ENCODE results near the gene AHI1. TPM values are rescaled to one million over a fixed set of nuclear protein-coding genes. Genes with fewer than 3 reads are reported as not detected.
"Not testable (repeated sequence)": the region's sequence is repeated elsewhere in the genome, so short reads cannot be mapped to it uniquely, and the experiment has no call there.

The AHI1 gene
- total RNA-seq, 5 donors from 2014 or later (not counting 1 experiment from before 2014, with no cell fraction given), result 9.6 to 27.6 (median 15.8) TPM

DNA sequence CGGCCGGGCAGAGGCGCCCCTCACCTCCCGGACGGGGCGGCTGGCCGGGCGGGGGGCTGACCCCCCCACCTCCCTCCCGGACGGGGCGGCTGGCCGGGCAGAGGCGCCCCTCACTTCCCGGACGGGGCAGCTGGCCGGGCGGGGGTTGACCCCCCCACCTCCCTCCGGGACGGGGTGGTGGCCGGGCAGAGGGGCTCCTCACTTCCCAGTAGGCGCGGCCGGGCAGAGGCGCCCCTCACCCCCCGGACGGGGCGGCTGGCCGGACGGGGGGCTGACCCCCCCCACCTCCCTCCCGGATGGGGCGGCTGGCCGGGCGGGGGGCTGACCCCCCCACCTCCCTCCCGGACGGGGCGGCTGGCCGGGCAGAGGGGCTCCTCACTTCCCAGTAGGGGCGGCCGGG is 133.9 kb downstream of the AHI1 start:
- H3K27me3 ChIP-seq (replicated peaks in 1 of 2; ENCODE audit: control insufficient read depth in 2 of 2, extremely low read depth in 1 of 2, insufficient read depth in 2 of 2, low read length in 1 of 2); H3K27me3 Mint-ChIP-seq; DNase-seq; H3K4me3 Mint-ChIP-seq; ATAC-seq (replicated peaks in 1 of 4); H3K9me3 ChIP-seq; H3K4me1 Mint-ChIP-seq; H3K27ac ChIP-seq (ENCODE audit: low read length); H3K4me1 ChIP-seq (ENCODE audit: control insufficient read depth in 1 of 2, extremely low read depth in 1 of 2, insufficient read depth in 2 of 2, low read length in 2 of 2); H3K4me3 ChIP-seq (ENCODE audit: control insufficient read depth in 1 of 2, extremely low read depth in 1 of 2, low read length in 1 of 2); H3K27ac Mint-ChIP-seq; POLR2A ChIA-PET; CTCF ChIA-PET; H3K36me3 ChIP-seq (ENCODE audit: control insufficient read depth in 2 of 2, extremely low read depth in 1 of 2, insufficient read depth in 1 of 2, low read length in 1 of 2): not testable (repeated sequence)
- 100% methylated on average over 2 of the region's 39 CpGs for WGBS (ENCODE audit: insufficient coverage)
- peaks cover 4 to 33% (median 25%) of the 10 kb centered on the region in 3 donors for H3K9me3 Mint-ChIP-seq
- H3K36me3 Mint-ChIP-seq, result peaks cover 11% of the 10 kb centered on the region

DNA sequence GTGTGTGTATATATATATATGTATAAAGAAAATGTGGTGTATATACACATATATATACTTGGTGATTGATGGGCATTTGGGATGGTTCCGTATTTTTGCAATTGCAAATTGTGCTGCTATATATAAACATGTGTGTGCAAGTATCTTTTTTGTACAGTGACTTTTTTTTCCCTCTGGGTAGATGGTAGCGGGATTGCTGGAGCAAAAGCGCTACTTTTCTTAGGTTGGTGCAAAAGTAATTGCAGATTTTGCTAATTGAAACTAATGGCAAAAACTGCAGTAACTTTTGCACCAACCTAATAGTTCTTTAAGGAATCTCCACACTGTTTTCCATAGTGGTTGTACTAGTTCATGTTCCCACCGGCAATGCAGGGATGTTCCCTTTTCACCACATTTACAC is 135.4 kb downstream of the AHI1 start:
- no peaks in the 10 kb centered on the region for H3K27me3 Mint-ChIP-seq
- ChIA-PET POLR2A (no interaction called here), CTCF (no interaction called here)
- no peaks in the 10 kb centered on the region for H3K9me3 ChIP-seq
- H3K27ac Mint-ChIP-seq, result no peak overlapping the region
- H3K27ac ChIP-seq (ENCODE audit: low read length), result no peak overlapping the region
- no peaks in the 10 kb centered on the region for H3K4me1 ChIP-seq (ENCODE audit: control insufficient read depth in 1 of 2, extremely low read depth in 1 of 2, insufficient read depth in 2 of 2, low read length in 2 of 2)
- DNase-seq, result no peak
- no peak for ATAC-seq (replicated peaks in 1 of 4)
- H3K4me3 ChIP-seq (ENCODE audit: control insufficient read depth in 1 of 2, extremely low read depth in 1 of 2, low read length in 1 of 2), result no peak overlapping the region
- no peaks in the 10 kb centered on the region for H3K36me3 ChIP-seq (ENCODE audit: control insufficient read depth in 2 of 2, extremely low read depth in 1 of 2, insufficient read depth in 1 of 2, low read length in 1 of 2)
- peaks cover 9% of the 10 kb centered on the region for H3K36me3 Mint-ChIP-seq
- H3K27me3 ChIP-seq (replicated peaks in 1 of 2; ENCODE audit: control insufficient read depth in 2 of 2, extremely low read depth in 1 of 2, insufficient read depth in 2 of 2, low read length in 1 of 2), result no peaks in the 10 kb centered on the region
- no peak overlapping the region for H3K4me3 Mint-ChIP-seq
- no peaks in the 10 kb centered on the region for H3K4me1 Mint-ChIP-seq
- no CpG with 5 or more reads among the region's 4 CpGs for WGBS (ENCODE audit: insufficient coverage)
- peaks cover 2 to 21% (median 14%) of the 10 kb centered on the region in 3 donors for H3K9me3 Mint-ChIP-seq

- Mint-ChIP-seq H3K27ac (no peak overlapping the region), H3K4me3 (no peak overlapping the region), H3K9me3 (peaks cover 2 to 5% (median 4%) of the 10 kb centered on the region in 3 donors), H3K27me3 (no peaks in the 10 kb centered on the region), H3K4me1 (no peaks in the 10 kb centered on the region), H3K36me3 (peaks cover 13% of the 10 kb centered on the region)
- DNase-seq, result no peak
- Histone ChIP-seq H3K36me3 (ENCODE audit: control insufficient read depth in 2 of 2, extremely low read depth in 1 of 2, insufficient read depth in 1 of 2, low read length in 1 of 2) (no peaks in the 10 kb centered on the region), H3K4me1 (ENCODE audit: control insufficient read depth in 1 of 2, extremely low read depth in 1 of 2, insufficient read depth in 2 of 2, low read length in 2 of 2) (no peaks in the 10 kb centered on the region), H3K9me3 (no peaks in the 10 kb centered on the region), H3K4me3 (ENCODE audit: control insufficient read depth in 1 of 2, extremely low read depth in 1 of 2, low read length in 1 of 2) (no peak overlapping the region), H3K27ac (ENCODE audit: low read length) (no peak overlapping the region), H3K27me3 (replicated peaks in 1 of 2; ENCODE audit: control insufficient read depth in 2 of 2, extremely low read depth in 1 of 2, insufficient read depth in 2 of 2, low read length in 1 of 2) (no peaks in the 10 kb centered on the region)
- ATAC-seq (replicated peaks in 1 of 4), result no peak
- ChIA-PET POLR2A (no interaction called here), CTCF (no interaction called here)
- 100% methylated on average over 2 of the region's 2 CpGs for WGBS (ENCODE audit: insufficient coverage)
Observed at GRCh38 chr6:135360222-135360621, 137.3 kb downstream of the AHI1 start.

- Histone ChIP-seq H3K9me3 (no peaks in the 10 kb centered on the region), H3K27ac (ENCODE audit: low read length) (no peak overlapping the region), H3K4me3 (ENCODE audit: control insufficient read depth in 1 of 2, extremely low read depth in 1 of 2, low read length in 1 of 2) (no peak overlapping the region), H3K4me1 (ENCODE audit: control insufficient read depth in 1 of 2, extremely low read depth in 1 of 2, insufficient read depth in 2 of 2, low read length in 2 of 2) (no peaks in the 10 kb centered on the region), H3K36me3 (ENCODE audit: control insufficient read depth in 2 of 2, extremely low read depth in 1 of 2, insufficient read depth in 1 of 2, low read length in 1 of 2) (no peaks in the 10 kb centered on the region), H3K27me3 (replicated peaks in 1 of 2; ENCODE audit: control insufficient read depth in 2 of 2, extremely low read depth in 1 of 2, insufficient read depth in 2 of 2, low read length in 1 of 2) (no peaks in the 10 kb centered on the region)
- H3K27me3 Mint-ChIP-seq, result no peaks in the 10 kb centered on the region
- H3K4me3 Mint-ChIP-seq, result no peak overlapping the region
- ATAC-seq (replicated peaks in 1 of 4), result no peak
- no peak overlapping the region for H3K27ac Mint-ChIP-seq
- no CpG with 5 or more reads among the region's 2 CpGs for WGBS (ENCODE audit: insufficient coverage)
- ChIA-PET POLR2A (no interaction called here), CTCF (no interaction called here)
- peaks cover 11% of the 10 kb centered on the region for H3K36me3 Mint-ChIP-seq
- no peaks in the 10 kb centered on the region for H3K4me1 Mint-ChIP-seq
- DNase-seq, result no peak
- peaks cover 0 to 2% (median 0%) of the 10 kb centered on the region in 3 donors for H3K9me3 Mint-ChIP-seq
Observed at GRCh38 chr6:135358985-135359384, 138.6 kb downstream of the AHI1 start.

DNA sequence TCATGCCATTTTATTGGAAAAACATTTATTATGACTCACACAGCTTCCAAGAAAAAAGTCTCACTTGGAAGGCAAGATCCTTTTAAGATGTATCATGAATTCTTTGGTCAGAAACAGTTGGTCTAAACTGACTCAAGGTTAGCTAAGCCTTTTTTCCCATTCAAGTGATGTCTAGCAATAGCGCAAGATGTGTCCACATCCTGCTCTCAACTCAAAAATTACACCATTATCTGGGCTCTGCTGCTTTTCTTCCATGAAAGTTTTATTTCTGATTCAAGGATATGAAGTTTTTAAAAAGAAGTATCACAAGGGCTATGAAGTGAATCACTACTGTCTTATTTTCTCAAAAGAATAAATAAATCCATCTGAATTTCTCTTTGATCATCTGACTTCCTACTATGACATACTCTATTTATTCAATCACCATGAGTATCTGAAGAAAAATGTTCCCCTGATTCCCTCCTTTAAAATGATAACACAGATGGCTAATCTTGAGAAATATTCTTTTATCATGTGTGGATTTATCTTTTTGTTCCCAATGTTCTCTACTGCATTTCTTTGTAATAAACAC is 139.2 kb downstream of the AHI1 start:
- CTCF ChIA-PET, result no interaction called here
- Histone ChIP-seq H3K36me3 (ENCODE audit: control insufficient read depth in 2 of 2, extremely low read depth in 1 of 2, insufficient read depth in 1 of 2, low read length in 1 of 2) (no peaks in the 10 kb centered on the region), H3K27me3 (replicated peaks in 1 of 2; ENCODE audit: control insufficient read depth in 2 of 2, extremely low read depth in 1 of 2, insufficient read depth in 2 of 2, low read length in 1 of 2) (no peaks in the 10 kb centered on the region), H3K4me1 (ENCODE audit: control insufficient read depth in 1 of 2, extremely low read depth in 1 of 2, insufficient read depth in 2 of 2, low read length in 2 of 2) (no peaks in the 10 kb centered on the region), H3K27ac (ENCODE audit: low read length) (no peak overlapping the region), H3K9me3 (no peaks in the 10 kb centered on the region), H3K4me3 (ENCODE audit: control insufficient read depth in 1 of 2, extremely low read depth in 1 of 2, low read length in 1 of 2) (no peak overlapping the region)
- no peaks in the 10 kb centered on the region for H3K27me3 Mint-ChIP-seq
- no peak overlapping the region for H3K4me3 Mint-ChIP-seq
- ATAC-seq (replicated peaks in 1 of 4) (no peak), DNase-seq (no peak)
- no peaks in the 10 kb centered on the region for H3K4me1 Mint-ChIP-seq
- WGBS (ENCODE audit: insufficient coverage), result no CpG with 5 or more reads among the region's 1 CpG
- H3K36me3 Mint-ChIP-seq, result peaks cover 11% of the 10 kb centered on the region
- POLR2A ChIA-PET, result no interaction called here
- H3K27ac Mint-ChIP-seq, result no peak overlapping the region
- H3K9me3 Mint-ChIP-seq, result peaks cover 0 to 2% (median 0%) of the 10 kb centered on the region in 3 donors

DNA sequence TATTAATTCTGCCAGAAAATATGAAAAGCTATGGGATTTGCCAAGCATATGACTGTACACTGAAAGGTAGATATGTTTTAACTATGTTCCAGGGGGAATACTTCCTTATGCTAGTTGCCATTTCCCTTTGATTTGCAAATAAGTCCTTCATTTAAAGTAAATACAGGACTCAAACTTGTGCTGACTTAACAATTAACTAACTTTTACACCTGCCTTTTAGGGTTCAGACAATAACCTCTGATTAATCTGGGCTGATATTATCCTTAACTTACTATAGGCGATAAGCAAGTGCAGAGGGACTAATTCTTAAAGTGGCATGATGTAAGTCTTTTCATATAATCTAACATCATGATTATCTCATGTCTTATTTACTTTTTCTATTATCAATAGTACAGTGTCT is 143.1 kb downstream of the AHI1 start:
- no peak for ATAC-seq (replicated peaks in 1 of 4)
- Mint-ChIP-seq H3K4me3 (no peak overlapping the region), H3K9me3 (no peaks in the 10 kb centered on the region), H3K27me3 (no peaks in the 10 kb centered on the region), H3K4me1 (no peaks in the 10 kb centered on the region), H3K27ac (no peak overlapping the region), H3K36me3 (peaks cover 11% of the 10 kb centered on the region)
- Histone ChIP-seq H3K4me3 (ENCODE audit: control insufficient read depth in 1 of 2, extremely low read depth in 1 of 2, low read length in 1 of 2) (no peak overlapping the region), H3K36me3 (ENCODE audit: control insufficient read depth in 2 of 2, extremely low read depth in 1 of 2, insufficient read depth in 1 of 2, low read length in 1 of 2) (no peaks in the 10 kb centered on the region), H3K4me1 (ENCODE audit: control insufficient read depth in 1 of 2, extremely low read depth in 1 of 2, insufficient read depth in 2 of 2, low read length in 2 of 2) (no peaks in the 10 kb centered on the region), H3K27me3 (replicated peaks in 1 of 2; ENCODE audit: control insufficient read depth in 2 of 2, extremely low read depth in 1 of 2, insufficient read depth in 2 of 2, low read length in 1 of 2) (no peaks in the 10 kb centered on the region), H3K9me3 (no peaks in the 10 kb centered on the region), H3K27ac (ENCODE audit: low read length) (no peak overlapping the region)
- no peak for DNase-seq
- ChIA-PET CTCF (no interaction called here), POLR2A (no interaction called here)
- WGBS (ENCODE audit: insufficient coverage), result no CpG with 5 or more reads among the region's 1 CpG

GRCh38 chr6:135353113-135353512 is 144.4 kb downstream of the AHI1 start:
- Histone ChIP-seq H3K27me3 (replicated peaks in 1 of 2; ENCODE audit: control insufficient read depth in 2 of 2, extremely low read depth in 1 of 2, insufficient read depth in 2 of 2, low read length in 1 of 2) (no peaks in the 10 kb centered on the region), H3K9me3 (no peaks in the 10 kb centered on the region), H3K4me1 (ENCODE audit: control insufficient read depth in 1 of 2, extremely low read depth in 1 of 2, insufficient read depth in 2 of 2, low read length in 2 of 2) (no peaks in the 10 kb centered on the region), H3K4me3 (ENCODE audit: control insufficient read depth in 1 of 2, extremely low read depth in 1 of 2, low read length in 1 of 2) (no peak overlapping the region), H3K36me3 (ENCODE audit: control insufficient read depth in 2 of 2, extremely low read depth in 1 of 2, insufficient read depth in 1 of 2, low read length in 1 of 2) (no peaks in the 10 kb centered on the region), H3K27ac (ENCODE audit: low read length) (no peak overlapping the region)
- POLR2A ChIA-PET, result interaction anchor here in 1 of 2 donors (0.6 kb wide), 1 partner anchor 52 kb away, joined by 4 read pairs; no protein-coding TSS in a partner anchor
- no peaks in the 10 kb centered on the region for H3K4me1 Mint-ChIP-seq
- WGBS (ENCODE audit: insufficient coverage), result no CpG with 5 or more reads among the region's 2 CpGs
- H3K9me3 Mint-ChIP-seq, result no peaks in the 10 kb centered on the region
- ATAC-seq (replicated peaks in 1 of 4) (no peak), DNase-seq (no peak)
- CTCF ChIA-PET, result no interaction called here
- H3K4me3 Mint-ChIP-seq, result no peak overlapping the region
- H3K27ac Mint-ChIP-seq, result no peak overlapping the region
- peaks cover 6% of the 10 kb centered on the region for H3K36me3 Mint-ChIP-seq
- no peaks in the 10 kb centered on the region for H3K27me3 Mint-ChIP-seq
